HG03159 (cell line): ENCODE measurements around the gene STIMATE.

Source experiments
- ATAC-seq: cut with Tn5 transposase; IDR thresholded peaks from one replicate; pipeline ENCODE4 v1.9.1; 2021; ENCODE audit warnings: mild to moderate bottlenecking, moderate library complexity; ENCODE audit not compliant: unreplicated experiment

The STIMATE gene

DNA sequence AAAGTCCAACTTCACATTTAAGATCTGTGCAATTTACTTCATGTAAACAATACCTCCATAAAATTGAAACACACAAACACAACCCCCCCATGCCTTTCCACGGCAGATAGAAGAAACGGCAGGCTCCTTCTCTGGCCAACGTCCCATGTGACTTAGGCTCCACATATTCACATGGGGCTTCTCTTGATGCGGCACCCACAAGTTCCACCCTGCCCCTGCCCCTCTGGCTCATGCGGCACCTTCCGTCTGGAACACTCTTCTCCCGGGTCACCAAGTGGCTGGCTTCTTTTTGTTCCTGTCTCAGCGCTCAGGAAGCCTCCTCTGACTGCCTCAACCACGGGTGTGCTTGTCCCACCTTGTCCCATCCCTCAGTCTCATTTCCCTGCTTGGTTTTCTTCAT is 25.6 kb downstream of the STIMATE start:
- no peak for ATAC-seq

DNA sequence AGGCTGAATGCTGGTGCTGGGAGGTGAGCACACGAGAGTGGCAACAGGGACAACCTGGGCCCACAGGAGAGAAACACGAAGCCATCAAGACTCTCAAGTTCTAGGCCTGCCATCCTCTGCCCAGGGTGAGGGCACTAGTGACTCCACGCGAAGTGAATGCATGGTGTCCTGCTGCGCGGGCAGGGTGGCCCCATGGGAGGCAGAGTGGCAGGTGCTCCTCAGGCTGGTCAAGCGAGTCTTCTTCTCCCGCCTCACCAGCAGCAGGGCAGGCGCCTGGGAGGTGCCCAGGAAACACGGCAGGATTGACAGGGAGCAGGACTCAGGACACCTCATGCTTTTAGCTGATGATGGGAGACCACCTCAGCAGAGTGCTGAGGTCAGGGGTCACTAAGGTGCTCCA is 26.9 kb downstream of the STIMATE start:
- no peak for ATAC-seq

GRCh38 chr3:52866427-52866826 is 30.9 kb downstream of the STIMATE start:
- ATAC-seq, result no peak

GRCh38 chr3:52865994-52866393 is 31.4 kb downstream of the STIMATE start:
- ATAC-seq, result no peak

- no peak for ATAC-seq
Observed at GRCh38 chr3:52860424-52860768, 37.0 kb downstream of the STIMATE start.

GRCh38 chr3:52859686-52860423 is 37.5 kb downstream of the STIMATE start:
- ATAC-seq, result no peak

DNA sequence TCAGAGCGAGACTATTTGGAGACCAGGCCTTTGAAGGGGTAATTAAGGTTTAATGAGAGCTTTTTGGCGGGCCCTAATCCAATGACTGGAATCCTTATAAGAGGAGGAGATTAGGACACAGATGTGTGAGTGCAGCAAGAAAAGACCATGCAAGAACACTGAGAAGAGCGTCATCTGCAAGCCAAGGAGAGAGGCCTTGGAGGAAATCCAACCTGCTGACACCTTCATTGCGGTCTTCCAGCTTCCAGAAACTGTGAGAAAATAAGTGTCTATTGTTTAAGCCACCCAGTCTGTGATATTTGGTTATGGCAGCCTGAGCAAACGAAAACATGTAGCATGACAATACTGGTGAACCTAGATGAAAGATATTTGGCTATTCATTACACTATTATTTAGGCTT is 39.5 kb downstream of the STIMATE start:
- ATAC-seq, result no peak

DNA sequence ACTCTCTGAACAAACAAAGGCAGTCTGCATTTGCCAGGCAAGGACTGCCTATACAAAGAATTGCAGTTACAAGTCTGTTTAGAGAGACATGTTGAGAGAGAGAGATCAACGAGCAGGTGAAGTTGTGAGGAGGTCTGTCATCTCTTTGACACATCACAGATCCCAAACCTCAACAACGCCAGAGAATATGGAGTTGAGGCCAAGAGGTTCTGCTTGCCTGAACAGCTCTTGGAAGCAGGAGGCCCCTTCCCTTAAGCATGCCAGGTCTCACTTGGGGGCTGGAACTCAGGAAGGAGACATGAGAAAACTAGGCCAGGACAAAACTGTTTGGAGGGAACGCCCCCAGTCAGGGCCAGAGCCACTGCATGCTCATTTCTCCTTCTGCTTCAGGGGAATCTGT is 40.2 kb downstream of the STIMATE start:
- no peak for ATAC-seq

GRCh38 chr3:52856666-52857065 is 40.7 kb downstream of the STIMATE start:
- no peak for ATAC-seq

GRCh38 chr3:52854013-52854412 is 43.3 kb downstream of the STIMATE start:
- ATAC-seq, result no peak

GRCh38 chr3:52852419-52852818 is 44.9 kb downstream of the STIMATE start:
- ATAC-seq, result no peak

- ATAC-seq, result no peak
Observed at GRCh38 chr3:52851348-52851747, 46.0 kb downstream of the STIMATE start.

DNA sequence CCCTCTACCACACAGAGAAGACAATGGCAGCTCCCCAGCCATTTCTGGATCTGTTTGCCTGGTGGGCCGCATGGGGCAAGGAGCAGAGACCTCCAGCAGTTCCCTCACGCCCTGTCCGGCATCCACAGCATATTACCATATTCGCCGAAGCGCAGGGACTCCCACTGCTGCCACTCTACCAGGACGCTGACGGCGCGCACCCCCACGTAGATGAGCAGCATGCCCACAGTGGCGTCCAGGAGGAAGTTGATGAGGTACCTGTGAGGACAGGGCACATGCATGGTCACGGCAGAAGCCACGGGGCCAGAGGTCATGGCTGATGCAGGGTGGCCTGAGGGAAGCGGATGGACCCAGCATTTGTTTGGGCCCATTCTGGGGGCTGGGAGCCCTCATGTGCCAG is 47.7 kb downstream of the STIMATE start:
- ATAC-seq, result no peak

- no peak for ATAC-seq
Observed at GRCh38 chr3:52848617-52849016, 48.7 kb downstream of the STIMATE start.

DNA sequence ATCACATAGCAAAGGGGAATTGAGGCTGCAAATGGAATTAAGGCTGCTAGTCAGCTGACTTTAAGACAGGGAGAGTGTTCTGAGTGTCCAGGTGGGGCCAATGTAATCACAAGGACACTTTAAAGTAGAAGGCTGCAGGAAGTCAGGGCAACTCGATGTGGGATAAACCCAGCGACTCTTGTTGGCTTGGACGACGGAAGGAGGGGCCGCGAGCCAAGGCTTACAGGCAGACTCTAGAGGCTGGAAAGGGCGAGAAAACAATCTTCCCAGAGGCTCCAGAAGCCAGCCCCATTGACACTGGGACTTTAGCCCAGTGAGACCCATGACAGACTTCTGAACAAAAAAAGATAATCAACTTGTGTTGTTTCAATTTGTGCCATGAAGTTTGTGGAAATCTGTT is 49.6 kb downstream of the STIMATE start:
- ATAC-seq, result no peak

DNA sequence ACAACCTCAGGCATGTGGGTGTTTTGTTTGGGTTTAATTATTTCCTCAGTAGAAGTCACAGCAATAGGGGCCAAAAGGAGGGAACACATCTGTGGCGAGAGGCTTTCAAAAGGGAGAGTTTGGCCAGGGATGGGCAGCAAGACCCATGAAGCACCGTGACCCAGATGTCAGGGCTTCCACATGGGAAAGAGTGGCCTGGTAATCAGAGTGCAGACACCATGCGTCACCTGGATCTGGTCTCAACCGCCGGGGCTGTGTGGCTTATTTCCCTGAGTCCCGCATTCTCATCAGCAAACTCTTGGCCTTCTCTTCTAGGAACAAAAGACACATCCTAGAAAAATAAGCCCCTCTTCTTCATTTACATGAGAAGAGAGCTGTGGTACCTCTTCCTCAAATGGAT is 50.1 kb downstream of the STIMATE start:
- no peak for ATAC-seq

- ATAC-seq, result no peak
Observed at GRCh38 chr3:52846432-52846965, 50.8 kb downstream of the STIMATE start.

DNA sequence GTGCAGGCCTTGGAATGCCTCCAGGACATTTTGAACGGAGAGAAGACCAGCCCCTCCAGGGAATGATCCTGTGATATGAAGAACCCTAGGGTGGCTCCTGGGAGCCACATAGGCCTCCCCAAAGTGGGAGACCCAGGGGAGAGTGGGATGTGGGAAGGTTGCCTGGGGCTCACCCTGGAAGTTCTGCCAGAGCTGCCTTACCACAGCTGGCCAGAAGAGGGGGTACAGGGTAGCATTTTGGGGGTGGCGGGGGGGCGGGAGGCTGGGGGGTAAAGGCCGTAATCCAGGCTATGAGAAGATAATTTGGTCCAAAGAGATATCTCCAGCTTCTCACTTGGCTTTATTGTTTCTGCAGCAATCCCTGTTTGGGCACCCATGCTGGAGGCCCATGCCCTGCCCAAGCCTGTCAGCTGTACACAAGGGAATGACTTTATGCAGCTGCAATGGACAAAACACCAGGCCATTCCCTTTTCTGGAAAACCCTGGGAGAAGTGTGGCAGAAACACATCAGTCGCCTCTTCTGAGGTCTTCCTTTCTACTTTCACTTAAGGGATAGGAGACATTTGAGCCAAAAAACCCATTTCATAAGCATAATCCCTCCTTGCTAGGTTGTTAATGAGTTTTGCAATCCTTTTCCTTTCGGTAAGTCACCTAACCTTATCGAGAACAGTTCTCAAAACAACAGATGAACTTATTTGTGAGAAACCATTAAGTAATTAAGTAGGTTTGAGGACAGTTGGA is 51.5 kb downstream of the STIMATE start:
- no peak for ATAC-seq

- no peak for ATAC-seq
Observed at GRCh38 chr3:52845157-52845556, 52.2 kb downstream of the STIMATE start.

DNA sequence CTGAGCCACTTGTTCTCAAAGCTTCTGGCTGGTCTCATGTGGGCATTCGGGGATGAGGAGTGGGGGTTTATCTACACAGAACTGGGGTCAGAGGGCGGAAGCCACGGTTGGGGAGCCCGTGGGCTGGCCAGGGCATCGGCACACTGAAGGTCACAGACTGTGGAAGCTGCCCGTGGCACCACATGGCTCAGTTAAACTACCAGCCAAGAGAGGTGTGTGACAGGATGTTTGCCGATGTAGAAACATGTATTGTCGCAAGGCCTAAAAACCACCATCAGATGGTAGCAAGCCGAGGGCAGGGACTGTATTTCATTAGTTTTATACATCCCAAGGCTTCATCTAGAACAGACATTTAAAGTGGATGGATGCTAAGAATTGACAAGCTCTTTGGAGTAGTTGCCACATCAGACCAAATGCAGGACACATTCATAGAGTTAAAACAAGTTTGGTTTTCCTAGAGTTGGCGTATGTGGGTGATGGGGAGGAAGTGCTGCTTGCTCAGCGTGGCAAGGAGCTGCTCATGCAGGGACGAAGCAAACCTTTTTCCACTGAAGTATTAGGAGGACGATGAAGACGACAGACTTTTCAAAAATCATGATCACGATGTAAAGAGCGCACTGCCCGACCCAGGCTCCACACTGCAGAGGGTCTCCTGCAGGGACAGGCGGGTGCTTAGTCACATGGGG is 52.9 kb downstream of the STIMATE start:
- no peak for ATAC-seq

GRCh38 chr3:52843881-52844280 is 53.5 kb downstream of the STIMATE start:
- no peak for ATAC-seq
